ENCODE results near the gene GPR35. TPM values are rescaled to one million over a fixed set of nuclear protein-coding genes. Genes with fewer than 3 reads are reported as not detected.

The GPR35 gene
- 1 to 10 TPM in 1 of 4 donors, under 1 TPM in 3; 0.72 to 1.8 (median 0.87) TPM for total RNA-seq

DNA sequence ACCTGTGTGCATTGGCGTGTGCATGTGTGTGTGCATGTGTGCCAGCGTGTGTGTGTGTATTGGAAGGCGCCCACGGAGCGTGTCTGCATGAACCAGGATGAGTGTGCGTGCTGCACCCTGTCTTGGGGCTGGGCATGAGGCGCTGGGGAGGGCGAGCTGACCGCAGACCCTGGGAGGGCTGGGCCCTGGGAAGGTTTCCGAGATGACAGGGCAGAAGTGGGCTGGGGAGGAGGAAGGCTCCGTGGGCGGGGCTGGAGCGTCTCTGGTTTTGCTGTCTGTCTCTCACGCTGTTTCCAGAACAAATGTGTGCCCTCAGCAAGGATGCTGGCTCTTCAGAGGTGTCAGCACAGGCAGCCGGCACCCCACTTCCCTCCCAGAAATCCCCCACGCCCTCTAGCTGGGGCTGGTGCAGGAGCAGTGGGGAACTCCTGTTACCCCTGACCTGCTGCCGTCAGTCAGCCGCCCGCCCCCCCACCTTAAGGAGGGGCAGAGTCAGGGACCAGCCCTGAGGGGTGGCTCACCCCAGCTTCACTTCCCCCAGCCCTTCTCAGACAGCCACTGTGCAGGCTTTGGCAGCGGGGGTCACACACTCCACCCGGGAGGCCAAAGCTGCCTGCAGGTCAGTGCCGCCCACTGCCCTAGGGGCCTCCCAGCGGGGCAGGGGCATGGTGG is at the start of gene GPR35:
GPR35 (plus strand) TSS at position 531 of the 672 bp plus-strand sequence. CDS start 4,473 bp downstream, outside the sequence.
- in situ Hi-C loops (cut with MboI; ENCODE audit: low sequenced_read_pairs in 4 of 4) (no loop called here), intact Hi-C loops (cut with DNase I; ENCODE audit: low total_unique reads) (no loop called here)
- Histone ChIP-seq H3K27me3 (no peaks in the 10 kb centered on the region), H3K36me3 (no peaks in the 10 kb centered on the region), H3K9me3 (no peaks in the 10 kb centered on the region), H3K4me1 (no peaks in the 10 kb centered on the region), H3K4me3 (no peak within 1 kb of the TSS), H3K27ac (no peak within 1 kb of the TSS)
- DNase-seq = peak in 1 of 2 donors; percentile 5
- TF ChIP-seq CTCF (IDR thresholded peaks at IDR 0.05 in 4 of 5, conservative IDR thresholded peaks at IDR 0.05 in 1 of 5) = no peak
- TF ChIP-seq POLR2A (IDR thresholded peaks at IDR 0.05) = no peak
- no peak for ATAC-seq

GRCh38 chr2:240576036-240576435 is 49.2 kb upstream of the GPR35 start:
- Histone ChIP-seq H3K27ac (no peak overlapping the region), H3K9me3 (no peaks in the 10 kb centered on the region), H3K4me3 (no peak overlapping the region), H3K27me3 (no peaks in the 10 kb centered on the region), H3K4me1 (peaks cover 0 to 4% of the 10 kb centered on the region in 2 donors), H3K36me3 (peaks cover 0 to 40% of the 10 kb centered on the region in 2 donors)
- DNase-seq (no peak), ATAC-seq (no peak)
- intact Hi-C loops (cut with DNase I; ENCODE audit: low total_unique reads) = no loop called here
- in situ Hi-C loops (cut with MboI; ENCODE audit: low sequenced_read_pairs in 4 of 4) = no loop called here
- TF ChIP-seq CTCF (IDR thresholded peaks at IDR 0.05 in 4 of 5, conservative IDR thresholded peaks at IDR 0.05 in 1 of 5) = no peak
- no peak for TF ChIP-seq POLR2A (IDR thresholded peaks at IDR 0.05)

DNA sequence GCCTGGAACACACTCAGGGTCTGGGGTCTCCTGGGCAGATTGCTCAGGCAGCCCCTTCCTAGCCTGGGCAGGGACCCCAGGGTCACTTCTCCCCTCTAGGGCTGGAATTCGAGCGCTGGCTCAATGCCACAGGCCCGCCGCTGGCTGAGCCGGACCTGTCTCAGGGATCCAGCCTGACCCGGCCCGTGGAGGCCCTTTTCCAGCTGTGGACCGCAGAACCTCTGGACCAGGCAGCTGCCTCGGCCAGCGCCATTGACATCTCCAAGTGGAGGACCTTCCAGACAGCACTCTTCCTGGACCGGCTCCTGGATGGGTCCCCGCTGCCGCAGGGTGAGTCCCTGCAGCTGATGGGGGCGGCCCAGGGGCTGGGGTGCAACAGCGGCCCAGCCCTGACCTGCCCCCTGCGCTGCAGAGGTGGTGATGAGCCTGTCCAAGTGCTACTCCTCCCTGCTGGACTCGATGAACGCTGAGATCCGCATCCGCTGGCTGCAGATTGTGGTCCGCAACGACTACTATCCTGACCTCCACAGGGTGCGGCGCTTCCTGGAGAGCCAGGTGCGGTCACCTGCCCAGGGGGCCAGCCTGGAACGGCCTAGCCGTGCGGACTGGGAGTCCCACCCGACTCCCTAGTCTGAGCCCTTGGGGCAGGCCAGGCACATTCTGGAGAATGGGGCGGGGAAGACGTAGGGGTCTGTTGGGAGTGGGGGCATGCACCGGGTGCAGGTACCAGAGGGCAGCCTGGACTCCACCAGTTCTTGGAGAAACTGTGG is 48.7 kb upstream of the GPR35 start:
- H3K9me3 ChIP-seq = no peaks in the 10 kb centered on the region
- peaks cover 0 to 4% of the 10 kb centered on the region in 2 donors for H3K4me1 ChIP-seq
- ATAC-seq = no peak
- no peak overlapping the region for H3K27ac ChIP-seq
- H3K4me3 ChIP-seq = no peak overlapping the region
- no peaks in the 10 kb centered on the region for H3K27me3 ChIP-seq
- peaks cover 0 to 40% of the 10 kb centered on the region in 2 donors for H3K36me3 ChIP-seq
- intact Hi-C loops (cut with DNase I; ENCODE audit: low total_unique reads) = no loop called here
- TF ChIP-seq CTCF (IDR thresholded peaks at IDR 0.05 in 4 of 5, conservative IDR thresholded peaks at IDR 0.05 in 1 of 5) = no peak
- no peak for TF ChIP-seq POLR2A (IDR thresholded peaks at IDR 0.05)
- no peak for DNase-seq
- in situ Hi-C loops (cut with MboI; ENCODE audit: low sequenced_read_pairs in 4 of 4) = no loop called here

GRCh38 chr2:240577281-240578109 is 47.8 kb upstream of the GPR35 start:
- intact Hi-C loops (cut with DNase I; ENCODE audit: low total_unique reads) = no loop called here
- H3K4me1 ChIP-seq = peaks cover 0 to 4% of the 10 kb centered on the region in 2 donors
- TF ChIP-seq CTCF (IDR thresholded peaks at IDR 0.05 in 4 of 5, conservative IDR thresholded peaks at IDR 0.05 in 1 of 5) (no peak), POLR2A (IDR thresholded peaks at IDR 0.05) (no peak)
- no peaks in the 10 kb centered on the region for H3K27me3 ChIP-seq
- H3K4me3 ChIP-seq = no peak overlapping the region
- no peak for DNase-seq
- ATAC-seq = no peak
- in situ Hi-C loops (cut with MboI; ENCODE audit: low sequenced_read_pairs in 4 of 4) = no loop called here
- H3K36me3 ChIP-seq = peaks cover 0 to 40% of the 10 kb centered on the region in 2 donors
- H3K9me3 ChIP-seq = no peaks in the 10 kb centered on the region
- H3K27ac ChIP-seq = no peak overlapping the region

Measured in gastrocnemius medialis (tissue), 4 donors.